Stromal cell of bone marrow (primary cell): ENCODE measurements around the gene TRAPPC4.

ENCODE experiments used
- DNase-seq: peaks from one replicate; pipeline ENCODE4 v3.0.0-alpha.2; 2012; ENCODE audit warnings: low read depth

TRAPPC4 gene

DNA sequence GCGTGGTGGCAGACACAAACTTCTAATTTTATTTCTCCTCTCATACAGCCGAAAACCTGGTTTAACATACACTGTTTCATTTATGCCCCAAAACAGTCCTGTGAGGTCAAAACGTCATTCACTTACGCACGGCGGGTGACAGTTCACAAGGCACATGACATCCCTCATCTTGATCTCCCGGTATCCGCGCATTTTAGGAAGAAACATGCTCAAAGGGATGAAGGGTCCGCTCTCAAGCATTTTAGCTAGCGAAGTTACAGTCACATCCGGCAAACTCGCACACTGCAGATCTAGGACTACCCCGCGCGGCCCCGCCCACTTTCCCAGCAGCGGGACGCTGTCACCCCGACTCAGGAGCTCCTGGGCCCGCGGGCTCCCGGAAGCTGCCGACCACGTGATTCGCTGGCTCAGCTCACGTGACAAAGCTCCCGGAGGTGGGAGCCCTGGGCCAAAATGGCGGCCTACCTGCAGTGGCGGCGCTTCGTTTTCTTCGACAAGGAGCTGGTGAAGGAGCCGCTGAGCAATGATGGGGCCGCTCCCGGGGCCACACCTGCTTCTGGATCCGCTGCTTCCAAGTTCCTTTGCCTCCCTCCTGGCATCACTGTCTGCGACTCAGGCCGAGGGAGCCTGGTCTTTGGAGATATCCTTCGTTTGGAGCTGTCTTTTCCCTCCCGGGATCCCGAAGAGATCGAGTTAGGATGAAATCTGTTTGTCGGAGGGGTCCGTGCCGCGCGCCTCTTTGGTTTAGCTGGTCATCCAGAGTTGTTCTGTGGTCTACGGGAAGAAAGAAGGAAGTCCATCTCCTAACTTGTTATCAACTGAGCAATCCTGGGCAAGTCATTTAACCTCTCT is 49.0 kb downstream of the TRAPPC4 start, which contains the start of gene VPS11:
VPS11 (plus strand) TSS at position 448 of the 852 bp plus-strand sequence; CDS start at position 454, 6 bp downstream.
- peak; percentile 92 for DNase-seq
